Activated naive CD8-positive, alpha-beta T cell treated with anti-CD3 and anti-CD28 coated beads for 36 hours (primary cell): ENCODE data around the gene ST8SIA6. TPM values are rescaled to one million over a fixed set of nuclear protein-coding genes. Genes with fewer than 3 reads are reported as not detected.
A peak's percentile ranks its signal among the peaks of the same experiment; 100 is the strongest.
"Not testable (repeated sequence)": the region's sequence is repeated elsewhere in the genome, so short reads cannot be mapped to it uniquely, and the experiment has no call there.

Experiments
- DNase-seq: peaks from one replicate; pipeline ENCODE4 v3.0.0; 2021
- H3K27ac Mint-ChIP-seq: one replicate; pipeline ENCODE4 v1.8.0; 2022; ENCODE audit warnings: mild to moderate bottlenecking, moderate library complexity, mixed read lengths
- H3K27me3 Mint-ChIP-seq: one replicate; pipeline ENCODE4 v1.8.0; 2022; ENCODE audit warnings: mild to moderate bottlenecking, mixed read lengths
- H3K36me3 Mint-ChIP-seq: one replicate; pipeline ENCODE4 v1.8.0; 2021; ENCODE audit warnings: mild to moderate bottlenecking, mixed read lengths
- H3K4me1 Mint-ChIP-seq: one replicate; pipeline ENCODE4 v1.8.0; 2021; ENCODE audit warnings: mixed read lengths
- H3K4me3 Mint-ChIP-seq: one replicate; pipeline ENCODE4 v1.8.0; 2022; ENCODE audit warnings: mild to moderate bottlenecking, moderate library complexity, mixed read lengths
- H3K9me3 Mint-ChIP-seq: one replicate; pipeline ENCODE4 v1.8.0; 2022; ENCODE audit warnings: mixed read lengths
- total RNA-seq, 2 experiments: library from RNA; stranded (reverse); gene quantifications; one replicate each; pipeline ENCODE4 v1.2.3, GENCODE V29; 2021

The ST8SIA6 gene
- total RNA-seq, 2 experiments from 2014 or later, result not detected

- H3K4me1 Mint-ChIP-seq, result peaks cover 1% of the 10 kb centered on the region
- H3K27me3 Mint-ChIP-seq, result peaks cover 6% of the 10 kb centered on the region
- H3K36me3 Mint-ChIP-seq, result peaks cover 2% of the 10 kb centered on the region
- DNase-seq, result no peak
- H3K27ac Mint-ChIP-seq, result no peak overlapping the region
- H3K9me3 Mint-ChIP-seq, result peaks cover 7% of the 10 kb centered on the region
- H3K4me3 Mint-ChIP-seq, result no peak overlapping the region
Observed at GRCh38 chr10:17335065-17335464, 119.3 kb downstream of the ST8SIA6 start.

GRCh38 chr10:17330501-17330900, 123.9 kb downstream of the ST8SIA6 start:
- H3K36me3 Mint-ChIP-seq, result no peaks in the 10 kb centered on the region
- no peak overlapping the region for H3K4me3 Mint-ChIP-seq

GRCh38 chr10:17326377-17326776, 128.0 kb downstream of the ST8SIA6 start:
- H3K36me3 Mint-ChIP-seq, result no peaks in the 10 kb centered on the region
- no peaks in the 10 kb centered on the region for H3K9me3 Mint-ChIP-seq
- peaks cover 1% of the 10 kb centered on the region for H3K4me1 Mint-ChIP-seq
- no peak overlapping the region for H3K4me3 Mint-ChIP-seq
- no peak overlapping the region for H3K27ac Mint-ChIP-seq
- no peaks in the 10 kb centered on the region for H3K27me3 Mint-ChIP-seq
- no peak for DNase-seq

More at GRCh38 chr10:17330501-17330900, 123.9 kb downstream of the ST8SIA6 start:
- Mint-ChIP-seq H3K27me3 (no peaks in the 10 kb centered on the region), H3K27ac (no peak overlapping the region), H3K9me3 (no peaks in the 10 kb centered on the region), H3K4me1 (peaks cover 1% of the 10 kb centered on the region)
- no peak for DNase-seq

GRCh38 chr10:17321957-17322356, 132.4 kb downstream of the ST8SIA6 start:
- H3K36me3 Mint-ChIP-seq, H3K4me3 Mint-ChIP-seq, H3K27me3 Mint-ChIP-seq, DNase-seq, H3K9me3 Mint-ChIP-seq, H3K27ac Mint-ChIP-seq, H3K4me1 Mint-ChIP-seq: not testable (repeated sequence)

GRCh38 chr10:17316488-17317170, 137.8 kb downstream of the ST8SIA6 start:
- DNase-seq, result no peak
- H3K4me3 Mint-ChIP-seq, result no peak overlapping the region
- no peaks in the 10 kb centered on the region for H3K36me3 Mint-ChIP-seq
- no peak overlapping the region for H3K27ac Mint-ChIP-seq
- H3K27me3 Mint-ChIP-seq, result peaks cover 13% of the 10 kb centered on the region
- peaks cover 10% of the 10 kb centered on the region for H3K4me1 Mint-ChIP-seq
- no peaks in the 10 kb centered on the region for H3K9me3 Mint-ChIP-seq

GRCh38 chr10:17309435-17309834, 145.0 kb downstream of the ST8SIA6 start:
- H3K27me3 Mint-ChIP-seq, result peaks cover 30% of the 10 kb centered on the region
- H3K4me3 Mint-ChIP-seq, result no peak overlapping the region
- H3K4me1 Mint-ChIP-seq, result no peaks in the 10 kb centered on the region
- H3K27ac Mint-ChIP-seq, result no peak overlapping the region
- H3K36me3 Mint-ChIP-seq, result no peaks in the 10 kb centered on the region
- DNase-seq, result no peak
- no peaks in the 10 kb centered on the region for H3K9me3 Mint-ChIP-seq

GRCh38 chr10:17307123-17307522, 147.3 kb downstream of the ST8SIA6 start:
- no peak for DNase-seq
- no peak overlapping the region for H3K27ac Mint-ChIP-seq
- no peaks in the 10 kb centered on the region for H3K9me3 Mint-ChIP-seq
- no peaks in the 10 kb centered on the region for H3K4me1 Mint-ChIP-seq
- H3K27me3 Mint-ChIP-seq, result peaks cover 21% of the 10 kb centered on the region
- H3K36me3 Mint-ChIP-seq, result no peaks in the 10 kb centered on the region
- H3K4me3 Mint-ChIP-seq, result no peak overlapping the region

- Mint-ChIP-seq H3K4me3 (no peak overlapping the region), H3K27me3 (peaks cover 24% of the 10 kb centered on the region), H3K27ac (no peak overlapping the region), H3K4me1 (peaks cover 17% of the 10 kb centered on the region), H3K9me3 (no peaks in the 10 kb centered on the region), H3K36me3 (peaks cover 1% of the 10 kb centered on the region)
- no peak for DNase-seq
Observed at GRCh38 chr10:17292375-17292774, 162.0 kb downstream of the ST8SIA6 start.

- Mint-ChIP-seq H3K4me1 (peaks cover 20% of the 10 kb centered on the region), H3K27ac (peak overlapping the region; percentile 67), H3K36me3 (no peaks in the 10 kb centered on the region), H3K4me3 (no peak overlapping the region), H3K9me3 (no peaks in the 10 kb centered on the region), H3K27me3 (peaks cover 24% of the 10 kb centered on the region)
- peak; percentile 16 for DNase-seq
Observed at GRCh38 chr10:17290226-17290625, 164.2 kb downstream of the ST8SIA6 start.

GRCh38 chr10:17289763-17290162, 164.6 kb downstream of the ST8SIA6 start:
- no peak for DNase-seq
- Mint-ChIP-seq H3K9me3 (no peaks in the 10 kb centered on the region), H3K27ac (no peak overlapping the region), H3K4me1 (peaks cover 20% of the 10 kb centered on the region), H3K4me3 (no peak overlapping the region), H3K36me3 (no peaks in the 10 kb centered on the region), H3K27me3 (peaks cover 24% of the 10 kb centered on the region)

- Mint-ChIP-seq H3K9me3 (peaks cover 10% of the 10 kb centered on the region), H3K27ac (no peak overlapping the region), H3K4me3 (no peak overlapping the region), H3K27me3 (peaks cover 25% of the 10 kb centered on the region), H3K4me1 (peaks cover 20% of the 10 kb centered on the region), H3K36me3 (peaks cover 3% of the 10 kb centered on the region)
- no peak for DNase-seq
Observed at GRCh38 chr10:17286562-17287550, 167.5 kb downstream of the ST8SIA6 start.

- Mint-ChIP-seq H3K4me3 (no peak overlapping the region), H3K27me3 (peaks cover 5% of the 10 kb centered on the region), H3K9me3 (peaks cover 23% of the 10 kb centered on the region), H3K27ac (no peak overlapping the region), H3K4me1 (peaks cover 2% of the 10 kb centered on the region), H3K36me3 (peaks cover 5% of the 10 kb centered on the region)
- DNase-seq, result no peak
Observed at GRCh38 chr10:17282311-17282710, 172.1 kb downstream of the ST8SIA6 start.

- no peak overlapping the region for H3K4me3 Mint-ChIP-seq
- DNase-seq, result no peak
- peaks cover 27% of the 10 kb centered on the region for H3K9me3 Mint-ChIP-seq
- no peak overlapping the region for H3K27ac Mint-ChIP-seq
- peaks cover 2% of the 10 kb centered on the region for H3K4me1 Mint-ChIP-seq
- H3K27me3 Mint-ChIP-seq, result peaks cover 3% of the 10 kb centered on the region
- H3K36me3 Mint-ChIP-seq, result peaks cover 5% of the 10 kb centered on the region
Observed at GRCh38 chr10:17278607-17279240, 175.7 kb downstream of the ST8SIA6 start.

GRCh38 chr10:17276756-17277424, 177.5 kb downstream of the ST8SIA6 start:
- no peak for DNase-seq
- Mint-ChIP-seq H3K27ac (no peak overlapping the region), H3K27me3 (no peaks in the 10 kb centered on the region), H3K4me3 (no peak overlapping the region), H3K4me1 (peaks cover 2% of the 10 kb centered on the region), H3K36me3 (peaks cover 2% of the 10 kb centered on the region), H3K9me3 (peaks cover 18% of the 10 kb centered on the region)
